NCI-H187 treated with DMSO at 0.1 percent for 48 hours (cell line): ENCODE measurements around the gene FBXW9.
A peak's percentile ranks its signal among the peaks of the same experiment; 100 is the strongest.
"Not testable (repeated sequence)": the region's sequence is repeated elsewhere in the genome, so short reads cannot be mapped to it uniquely, and the experiment has no call there.

ENCODE experiments used
- DNase-seq: peaks from one replicate; lab custom pipeline; 2025; lab: John Stamatoyannopoulos, UW

Gene FBXW9

DNA sequence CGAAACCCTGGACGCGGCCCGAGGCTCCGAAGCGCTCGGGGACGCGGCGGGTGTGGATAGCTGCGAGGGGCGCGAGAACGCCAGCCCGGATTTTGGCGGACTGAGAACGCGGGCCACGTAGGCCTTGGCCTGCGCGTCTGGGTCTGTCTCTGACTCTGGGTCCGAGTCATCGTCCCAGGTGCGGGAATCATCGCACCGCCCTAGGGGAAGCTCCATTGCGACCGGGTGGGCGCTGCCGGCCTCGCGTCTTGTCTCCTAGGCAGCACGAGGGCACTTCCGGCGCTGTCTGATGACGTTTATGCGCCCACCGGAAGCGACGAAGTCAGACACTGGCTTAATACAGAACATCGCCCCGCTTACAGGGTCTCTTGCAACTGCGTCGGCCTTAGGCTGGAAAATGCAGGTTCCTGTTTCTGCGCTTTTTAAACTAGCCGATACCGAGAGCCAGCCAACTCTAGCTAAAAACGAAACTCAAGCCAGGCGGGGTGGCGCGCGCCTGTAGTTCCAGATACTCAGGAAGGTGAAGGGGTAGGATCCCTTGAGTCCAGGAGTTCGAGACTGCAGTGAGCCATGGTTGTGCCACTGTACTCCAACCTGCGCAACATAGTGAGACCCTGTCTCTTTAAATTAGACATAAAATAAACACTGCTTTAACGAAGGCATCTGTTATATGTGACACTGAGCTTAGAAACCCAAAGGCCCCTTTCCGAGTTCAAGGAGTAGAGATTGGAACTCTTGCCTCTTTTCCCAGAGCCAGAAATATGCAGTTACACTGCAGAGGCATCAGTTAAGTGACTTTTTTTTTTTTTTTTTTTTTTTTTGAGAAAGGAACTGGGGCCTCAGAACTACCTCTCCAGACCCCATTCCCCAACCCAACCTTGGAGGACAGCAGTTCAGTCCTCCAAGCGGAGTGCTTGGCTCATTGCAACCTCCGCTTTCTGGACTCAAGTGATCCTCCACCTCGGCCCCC is at the start of gene FBXW9:
FBXW9 (minus strand) TSS at position 266 of the 970 bp plus-strand sequence; CDS start at position 216, 50 bp downstream.
- DNase-seq: peak; percentile 18

DNA sequence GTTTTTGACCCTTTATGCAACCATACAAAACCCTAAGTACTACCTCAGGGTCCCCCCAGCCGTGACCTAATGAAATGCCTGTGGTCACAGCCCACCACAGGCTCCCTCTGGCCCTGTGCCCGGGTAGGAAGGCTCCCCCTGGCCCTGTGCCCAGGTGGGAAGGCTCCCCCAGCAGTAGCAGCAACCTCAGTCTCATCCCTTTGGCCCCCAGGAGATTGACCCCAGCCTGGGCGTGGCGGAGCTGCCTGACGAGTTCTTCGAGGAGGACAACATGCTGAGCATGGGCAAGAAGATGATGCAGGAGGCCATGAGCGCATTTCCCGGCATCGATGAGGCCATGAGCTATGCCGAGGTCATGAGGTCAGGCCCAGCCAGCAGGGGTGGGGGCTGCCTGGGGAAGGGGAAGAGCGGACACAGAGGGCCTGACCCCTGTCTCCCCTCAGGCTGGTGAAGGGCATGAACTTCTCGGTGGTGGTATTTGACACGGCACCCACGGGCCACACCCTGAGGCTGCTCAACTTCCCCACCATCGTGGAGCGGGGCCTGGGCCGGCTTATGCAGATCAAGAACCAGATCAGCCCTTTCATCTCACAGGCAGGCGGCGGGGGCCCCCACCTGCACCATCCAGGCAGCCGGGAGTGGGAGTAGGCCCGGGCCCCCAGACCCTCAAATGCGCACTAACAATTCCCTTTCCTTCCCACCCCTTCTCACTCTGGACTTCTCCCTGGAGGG is 48.9 kb upstream of the FBXW9 start:
- DNase-seq: no peak

DNA sequence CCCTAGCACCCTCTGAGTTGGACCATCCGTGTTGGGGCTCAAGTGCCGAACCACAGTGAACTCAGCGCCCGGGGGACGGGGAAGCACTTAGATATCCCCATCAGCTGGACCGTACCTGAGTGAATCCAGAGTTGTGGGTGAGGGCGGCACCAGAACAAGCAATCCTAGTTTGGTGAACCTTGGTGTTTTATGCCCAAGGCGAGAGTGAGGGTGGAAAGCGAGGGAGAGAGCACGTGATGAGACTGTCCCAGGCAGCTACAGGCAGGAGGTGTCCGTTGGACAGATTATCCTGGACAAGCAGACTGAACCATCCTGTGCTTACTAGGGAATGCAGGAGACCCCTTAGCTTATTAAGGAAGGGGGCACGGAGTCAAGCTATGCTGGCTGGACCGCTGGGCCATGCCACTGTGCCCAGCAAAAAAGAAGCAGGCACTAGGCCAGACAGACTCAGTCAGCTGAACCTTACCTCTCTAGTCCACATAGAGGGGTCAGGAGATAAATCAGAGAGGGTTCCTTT is 41.5 kb upstream of the FBXW9 start:
- DNase-seq: no peak

DNA sequence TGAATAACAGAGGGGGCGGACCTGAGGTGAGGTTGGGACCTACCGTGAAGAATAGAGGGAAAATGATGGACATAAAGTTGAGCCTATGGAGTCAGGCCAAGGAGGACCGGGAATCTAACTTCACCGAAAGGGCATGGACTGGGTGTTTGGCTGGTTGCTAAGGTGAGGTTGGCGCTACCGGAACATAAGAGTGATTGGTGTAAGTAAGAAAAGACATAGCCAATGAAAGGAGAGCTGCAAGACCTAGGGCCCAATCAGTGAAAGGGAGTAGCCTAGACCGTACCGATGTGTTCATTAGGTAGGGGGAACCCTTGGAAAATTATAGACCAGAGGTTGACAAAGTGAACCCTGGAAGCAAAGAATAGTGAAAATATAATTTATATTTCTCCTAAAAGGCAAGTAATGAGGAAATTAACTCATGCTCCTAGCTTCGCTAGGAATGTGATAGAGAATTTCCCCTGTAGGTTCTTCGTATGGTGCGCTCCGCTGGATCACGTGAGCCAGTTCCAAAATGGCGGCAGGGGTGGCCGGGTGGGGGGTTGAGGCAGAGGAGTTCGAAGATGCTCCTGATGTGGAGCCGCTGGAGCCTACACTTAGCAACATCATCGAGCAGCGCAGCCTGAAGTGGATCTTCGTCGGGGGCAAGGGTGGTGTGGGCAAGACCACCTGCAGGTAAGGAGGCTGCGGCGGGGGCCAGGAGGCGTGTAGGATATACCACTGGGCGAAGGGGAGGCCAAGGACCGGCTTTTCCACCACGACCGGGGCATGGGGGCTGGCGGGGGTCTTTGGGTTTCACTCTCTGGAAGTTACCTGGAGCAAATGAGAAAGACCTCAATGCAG is 40.8 kb upstream of the FBXW9 start, which contains the start of gene GET3:
GET3 (plus strand) TSS at position 503 of the 840 bp plus-strand sequence; CDS start at position 512, 9 bp downstream.
- peak; percentile 96 for DNase-seq

DNA sequence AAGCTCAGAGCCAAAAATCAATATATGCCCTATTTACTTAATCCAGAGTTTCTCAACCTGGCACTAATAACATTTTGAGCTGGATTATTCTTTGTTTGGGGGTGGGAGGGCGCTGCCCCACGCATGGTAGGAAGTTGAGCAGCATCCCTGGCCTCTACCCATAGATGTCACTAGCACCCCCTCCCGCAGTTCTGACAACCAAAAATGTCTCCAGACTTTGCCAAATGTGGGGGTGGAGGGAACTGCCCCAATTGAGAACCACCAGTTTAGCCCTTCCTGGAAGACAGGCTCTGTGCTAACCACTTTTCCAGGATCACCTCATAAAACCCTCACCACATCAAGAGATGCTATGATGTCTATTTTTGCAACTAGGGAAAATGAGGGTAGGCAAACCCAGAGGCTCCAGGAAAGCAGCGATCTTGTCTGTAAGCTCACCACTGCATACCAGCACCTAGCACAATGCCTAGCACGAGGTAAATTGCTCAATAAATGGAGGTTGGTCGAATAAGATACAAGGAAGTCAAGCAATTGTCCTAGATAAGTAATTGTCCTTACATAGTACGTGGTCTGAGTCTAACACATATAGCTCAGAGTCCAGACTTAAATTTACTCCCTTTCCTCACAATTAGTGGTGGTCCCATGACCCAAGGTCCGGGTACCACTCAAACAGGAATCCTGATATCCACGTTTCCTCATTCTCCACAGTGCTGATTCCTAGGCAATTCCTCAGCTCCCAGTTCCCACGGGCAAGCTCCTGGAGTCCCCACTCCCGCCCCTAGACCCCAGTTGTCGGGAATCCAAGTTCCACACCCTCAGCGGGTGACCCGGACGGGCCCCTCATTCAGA is 37.2 kb upstream of the FBXW9 start:
- no peak for DNase-seq

DNA sequence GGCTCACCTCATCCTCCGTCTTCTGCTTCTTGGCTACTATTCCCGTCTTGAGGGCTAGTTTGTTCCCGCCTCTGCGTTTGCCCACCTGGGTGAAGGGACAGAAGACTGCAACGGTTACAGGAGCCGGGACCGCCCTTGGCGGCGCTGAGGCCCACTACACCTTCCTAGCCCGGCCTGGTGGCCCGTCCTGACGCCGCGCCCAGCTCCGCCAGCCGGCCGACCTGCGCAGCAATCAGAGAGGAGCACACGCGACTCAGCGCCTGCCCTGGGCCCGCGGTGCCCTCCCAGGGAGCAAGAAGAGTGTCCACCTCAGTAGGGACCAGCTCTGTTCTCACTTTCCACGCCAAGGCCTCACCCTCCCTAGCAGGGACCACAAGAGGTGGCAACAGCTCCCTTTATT is 34.9 kb upstream of the FBXW9 start:
- DNase-seq: no peak

DNA sequence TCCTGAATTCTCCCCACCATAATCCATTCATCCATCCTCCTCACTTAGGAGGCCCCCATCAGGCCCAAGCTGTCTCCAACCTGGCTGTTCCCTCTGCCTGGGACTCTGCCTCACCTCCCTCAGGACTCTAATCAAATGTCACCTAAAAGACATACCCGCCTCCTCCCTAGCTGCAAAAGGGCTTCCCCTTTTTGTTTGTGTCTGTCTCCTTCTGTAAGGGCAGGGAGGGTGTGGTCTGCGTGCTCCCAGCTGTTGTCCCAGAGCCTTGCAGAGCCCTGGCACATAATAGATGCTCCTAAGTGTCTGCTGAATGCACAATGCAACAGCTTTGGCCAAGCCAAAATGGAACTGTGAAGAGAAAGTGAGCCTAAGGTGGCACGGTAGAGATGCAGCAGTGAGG is 33.6 kb upstream of the FBXW9 start:
- DNase-seq: no peak

DNA sequence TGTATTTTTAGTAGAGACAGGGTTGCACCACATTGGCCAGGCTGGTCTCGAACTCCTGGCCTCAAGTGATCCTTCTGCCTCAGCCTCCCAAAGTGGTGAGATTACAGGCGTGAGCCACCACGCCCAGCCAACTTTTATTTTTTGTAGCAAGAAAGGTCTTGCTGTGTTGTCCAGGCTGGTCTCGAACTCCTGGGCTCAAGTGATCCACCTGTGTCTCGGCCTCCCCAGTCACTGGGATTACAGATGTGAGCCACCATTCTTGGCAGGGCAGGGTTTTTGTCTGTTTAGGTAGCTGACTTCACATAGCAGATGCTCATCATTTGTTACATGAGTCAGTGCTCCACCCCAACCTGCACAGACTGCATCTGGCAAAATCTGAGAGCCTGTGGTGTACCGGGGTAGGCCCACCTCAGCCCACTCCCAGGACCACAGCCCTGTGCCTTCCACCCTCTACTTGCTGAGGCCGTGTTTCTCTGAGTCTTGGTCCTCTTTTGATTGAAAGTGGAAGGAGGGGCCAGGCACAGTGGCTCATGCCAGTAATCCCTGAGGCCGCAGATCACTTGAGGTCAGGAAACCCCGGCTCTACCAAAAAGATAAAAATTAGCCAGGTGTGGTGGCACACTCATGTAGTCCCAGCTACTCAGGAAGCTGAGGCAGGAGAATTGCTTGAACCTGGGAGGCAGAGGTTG is 31.5 kb upstream of the FBXW9 start:
- no peak for DNase-seq

DNA sequence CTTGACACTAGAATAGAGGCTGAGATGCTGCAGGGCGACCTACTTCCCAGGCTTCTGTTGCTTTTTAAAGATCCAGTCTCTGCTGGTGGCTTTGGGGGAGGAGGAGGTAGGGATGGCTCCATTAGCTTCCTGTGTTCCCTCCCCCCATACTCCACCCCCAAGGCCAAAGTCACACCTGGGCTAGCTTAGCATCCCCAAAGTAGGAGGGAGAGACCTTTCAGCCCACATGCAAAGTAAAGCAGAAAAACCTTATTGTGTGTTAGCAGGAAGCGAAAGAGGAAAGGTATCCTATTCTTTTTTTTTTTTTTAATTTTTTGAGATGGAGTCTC is 30.5 kb upstream of the FBXW9 start:
- no peak for DNase-seq

DNA sequence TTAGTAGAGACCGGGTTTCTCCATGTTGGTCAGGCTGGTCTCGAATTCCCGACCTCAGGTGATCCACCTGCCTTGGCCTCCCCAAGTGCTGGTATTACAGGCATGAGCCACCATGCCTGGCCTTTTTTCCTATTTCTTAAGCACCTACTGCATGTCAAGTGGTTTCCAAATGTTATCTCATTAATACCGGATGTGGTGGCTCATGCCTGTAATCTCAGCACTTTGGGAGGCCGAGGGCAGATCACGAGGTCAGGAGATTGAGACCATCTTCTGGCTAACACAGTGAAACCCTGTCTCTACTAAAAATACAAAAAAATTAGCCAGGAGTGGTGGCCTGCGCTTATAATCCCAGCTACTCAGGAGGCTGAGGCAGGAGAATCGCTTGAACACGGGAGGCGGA is 29.2 kb upstream of the FBXW9 start:
- DNase-seq: not testable (repeated sequence)

DNA sequence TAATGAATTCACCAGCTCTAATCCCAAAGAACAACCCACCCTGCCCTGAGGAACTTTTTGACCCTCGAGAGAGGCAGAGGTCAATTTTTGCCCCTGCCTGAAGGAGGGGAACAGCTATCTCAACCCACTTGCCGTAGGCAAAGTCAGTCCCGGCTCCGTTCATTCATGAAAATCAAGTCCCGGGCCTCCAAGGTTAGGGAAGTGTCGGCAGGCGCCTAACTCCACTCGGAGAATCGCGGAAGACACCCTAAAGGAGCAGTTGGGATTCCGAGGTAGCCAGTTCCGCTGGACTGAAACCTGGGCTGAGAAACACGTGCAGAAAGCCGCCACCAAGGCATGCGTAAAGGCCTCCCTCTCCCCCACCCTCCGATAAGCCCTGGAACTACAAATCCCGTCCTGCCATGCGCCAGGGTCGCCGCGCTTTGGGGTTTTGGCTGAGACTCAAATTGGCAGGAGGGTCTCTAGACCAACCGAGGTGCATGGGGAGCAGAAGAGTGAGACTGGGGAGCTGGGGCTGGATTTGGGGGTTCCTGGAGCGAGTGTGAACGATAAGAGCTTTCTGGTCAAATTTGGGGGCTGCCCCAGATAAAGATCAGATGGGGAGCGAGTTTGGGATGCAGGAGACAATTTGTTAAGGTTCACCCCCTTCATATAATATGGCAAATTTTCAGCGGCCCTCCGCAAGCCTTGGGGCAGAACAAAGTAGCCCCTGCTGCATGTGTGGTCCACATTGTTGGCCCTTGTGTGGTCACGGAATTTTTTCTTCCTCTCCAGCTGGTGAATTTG is 27.4 kb upstream of the FBXW9 start, which contains the start of gene TNPO2:
TNPO2 (minus strand) TSS at position 292 of the 786 bp plus-strand sequence. CDS start 2,955 bp downstream, outside the sequence.
- no peak for DNase-seq

DNA sequence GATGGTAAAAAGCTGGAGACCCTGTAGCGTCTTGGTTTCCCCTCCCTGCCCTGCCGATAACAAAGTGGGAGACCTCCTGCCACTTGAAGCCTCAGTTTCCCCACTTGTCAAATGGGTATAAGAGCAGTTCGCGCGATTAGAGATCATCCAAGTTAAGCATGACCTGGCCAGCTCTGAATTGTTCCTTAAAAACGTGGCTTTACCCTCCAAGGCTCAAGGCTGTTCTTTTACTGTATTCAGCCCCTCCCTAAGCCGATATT is 26.9 kb upstream of the FBXW9 start:
- no peak for DNase-seq

DNA sequence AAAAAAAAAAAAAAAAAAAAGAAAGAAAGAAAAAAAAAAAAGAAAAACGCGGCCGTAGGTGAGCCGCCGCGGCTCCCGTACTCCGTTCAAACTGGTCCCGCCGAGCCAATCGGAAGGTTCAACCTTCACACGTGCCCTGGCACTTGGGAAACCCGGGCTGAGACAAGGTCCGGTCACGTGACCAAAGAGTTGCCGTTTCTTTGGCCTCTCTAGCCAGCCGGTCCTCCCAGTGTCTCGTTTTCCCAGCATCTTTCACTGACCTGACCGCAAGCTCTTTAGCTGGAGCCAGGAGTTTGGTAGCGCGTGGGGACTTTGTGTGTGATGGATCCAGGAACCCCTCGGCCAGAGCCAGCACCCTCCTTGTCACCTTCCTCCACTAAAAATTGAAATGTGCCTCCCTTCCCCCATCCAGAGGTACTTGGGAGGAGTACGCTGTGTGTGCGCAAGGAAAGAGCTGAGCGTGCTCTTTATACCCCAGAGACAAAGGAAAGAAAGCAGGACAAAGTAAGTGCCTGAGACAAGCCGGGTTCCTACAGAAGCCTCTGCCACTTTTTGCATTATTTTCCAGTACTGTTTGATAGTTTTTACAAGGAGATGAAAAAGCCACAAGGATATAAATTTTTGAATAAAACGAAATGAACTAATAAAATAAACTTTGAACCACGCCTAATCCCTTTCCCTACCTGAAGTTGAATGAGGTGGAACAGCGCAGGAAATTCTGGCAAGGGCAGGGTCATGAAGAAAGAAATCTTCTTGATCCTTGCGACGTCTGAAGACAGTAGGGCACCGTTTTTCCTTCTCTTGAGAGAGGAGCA is 26.3 kb upstream of the FBXW9 start:
- DNase-seq: peak; percentile 78

DNA sequence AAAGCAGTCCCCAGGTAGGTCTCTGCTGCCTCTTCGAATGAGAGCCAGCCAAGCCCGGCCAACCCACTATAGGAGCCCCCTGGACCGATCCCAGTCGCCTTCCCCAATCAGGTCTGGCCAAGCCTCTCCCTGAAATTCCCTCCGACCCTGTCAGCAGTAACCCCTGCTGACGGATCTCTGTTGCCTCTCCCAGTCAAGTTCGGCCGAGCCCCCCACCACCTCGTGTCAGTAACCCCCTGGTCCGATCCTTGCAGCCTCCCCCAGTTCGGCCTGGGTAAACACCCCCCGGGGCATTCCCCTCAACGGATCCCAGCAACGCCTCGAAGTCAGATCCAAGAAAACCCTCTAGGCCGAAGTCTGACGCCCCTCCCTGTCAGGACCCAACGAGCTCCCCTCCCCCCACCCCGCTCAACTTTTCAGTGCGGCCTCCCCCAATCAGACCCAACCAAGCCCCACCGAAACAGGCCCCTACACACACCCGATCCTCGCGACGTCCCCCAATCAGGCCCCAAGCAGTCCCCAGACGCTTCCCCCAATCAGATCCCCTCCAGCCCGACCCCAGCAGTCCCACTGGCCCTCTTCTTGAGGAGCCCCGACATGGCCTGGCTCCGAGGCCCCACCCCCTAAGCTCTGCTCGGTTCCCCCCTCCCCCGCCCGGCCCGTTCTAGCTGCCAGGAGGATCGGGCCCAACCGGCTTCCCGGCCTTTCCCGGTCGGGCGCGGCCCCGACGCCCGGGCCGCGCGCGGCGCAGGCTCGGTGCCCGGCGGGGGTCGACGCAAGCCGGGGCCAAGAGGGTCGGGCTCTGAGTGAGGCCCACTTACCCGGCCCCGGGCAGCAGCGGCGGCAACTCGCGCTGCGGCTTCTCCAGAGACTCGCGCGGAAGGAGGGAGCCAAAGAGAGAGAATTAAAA is 25.5 kb upstream of the FBXW9 start:
- no peak for DNase-seq

DNA sequence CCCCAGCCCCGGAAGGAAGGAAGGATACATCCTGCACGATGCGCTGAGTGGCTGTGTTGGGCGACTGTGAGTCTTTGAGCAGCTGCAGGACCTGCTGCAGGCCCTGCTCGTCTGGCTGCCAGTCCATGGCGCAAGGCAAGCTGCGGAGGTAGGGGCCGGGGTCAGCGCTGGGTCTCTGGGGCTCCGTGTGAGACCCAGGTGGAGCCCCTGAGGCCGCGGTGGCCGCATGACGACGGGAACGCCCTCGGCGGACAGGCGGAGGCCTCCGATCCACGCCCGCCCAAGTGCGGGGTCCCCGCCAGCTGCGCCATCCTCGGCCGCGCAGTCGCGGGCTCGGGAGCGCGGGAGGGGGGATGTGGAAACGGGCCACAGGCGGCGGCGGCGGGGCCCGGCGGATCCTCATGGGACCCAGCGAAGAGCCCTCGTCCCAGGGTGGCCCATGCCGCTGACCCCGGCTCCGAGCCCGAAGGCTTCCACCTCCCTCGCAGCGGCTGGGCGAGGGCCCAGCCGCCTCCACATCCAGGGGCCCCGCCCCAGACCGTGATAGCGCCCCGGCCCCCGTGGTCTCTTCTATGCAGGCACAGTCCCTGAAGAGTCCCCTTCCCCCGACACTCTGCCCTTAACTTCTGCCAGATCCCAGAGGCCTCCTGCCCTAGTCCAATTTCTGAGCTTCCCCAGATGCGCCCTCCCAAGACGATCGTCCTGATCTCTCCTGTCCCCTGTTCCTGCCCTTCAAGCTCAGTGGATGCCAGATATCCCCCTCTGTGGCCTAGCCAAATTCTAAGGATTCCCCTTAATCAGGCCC is 24.6 kb upstream of the FBXW9 start:
- DNase-seq: no peak

DNA sequence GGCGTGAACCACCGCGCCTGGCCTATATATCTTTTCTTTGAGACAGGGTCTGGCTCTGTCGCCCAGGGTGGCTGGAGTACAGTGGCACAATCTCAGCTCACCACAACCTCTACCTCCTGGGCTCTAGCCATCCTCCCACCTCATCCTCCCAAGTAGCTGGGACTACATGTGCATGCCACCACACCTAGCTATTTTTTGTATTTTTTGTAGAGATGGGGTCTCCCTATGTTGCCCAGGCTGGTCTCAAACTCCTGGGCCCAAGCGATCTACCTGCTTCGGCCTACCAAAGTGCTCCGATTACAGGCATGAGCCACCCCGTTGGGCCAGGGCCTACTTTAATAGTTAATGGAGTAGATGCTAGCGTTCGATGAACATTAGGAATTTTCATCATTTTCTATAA is 23.9 kb upstream of the FBXW9 start:
- DNase-seq: no peak

DNA sequence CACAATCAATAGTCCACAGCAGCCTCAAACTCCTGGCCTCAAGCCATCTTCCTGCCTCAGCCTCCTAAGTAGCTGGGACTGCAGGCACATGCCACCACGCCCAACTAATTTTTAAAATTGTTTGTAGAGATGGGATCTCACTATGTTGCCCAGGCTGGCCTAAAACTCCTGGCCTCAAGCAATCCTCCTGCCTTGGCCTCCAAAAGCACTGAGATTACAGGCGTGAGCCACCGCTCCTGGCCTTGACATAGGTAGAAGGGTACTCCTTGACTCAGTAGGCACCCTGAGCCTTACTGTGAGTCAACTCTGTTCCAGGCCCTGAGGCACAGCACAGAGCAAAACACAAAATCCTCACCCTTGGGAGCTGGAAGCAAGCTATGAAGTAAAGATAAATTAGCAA is 19.5 kb upstream of the FBXW9 start:
- DNase-seq: no peak
